Nephron progenitor cell (in vitro differentiated cells): ENCODE data around the gene ANKRD11.

Experiments
- DNase-seq: peaks from one replicate; pipeline ENCODE4 v3.0.0; 2021
- H3K27ac Mint-ChIP-seq: 2 replicates; pipeline ENCODE4 v1.8.0; 2021; ENCODE audit warnings: mild to moderate bottlenecking, moderate library complexity, mixed read lengths
- H3K27me3 Mint-ChIP-seq: 2 replicates; pipeline ENCODE4 v1.8.0; 2021; ENCODE audit warnings: mild to moderate bottlenecking, low read depth, mixed read lengths; ENCODE audit not compliant: poor library complexity
- H3K36me3 Mint-ChIP-seq: 2 replicates; pipeline ENCODE4 v1.8.0; 2021; ENCODE audit warnings: low read depth, mixed read lengths
- H3K4me1 Mint-ChIP-seq: 2 replicates; pipeline ENCODE4 v1.8.0; 2021; ENCODE audit warnings: mixed read lengths
- H3K4me3 Mint-ChIP-seq: 2 replicates; pipeline ENCODE4 v1.8.0; 2021; ENCODE audit warnings: mild to moderate bottlenecking, moderate library complexity, mixed read lengths
- H3K9me3 Mint-ChIP-seq: 2 replicates; pipeline ENCODE4 v1.8.0; 2021; ENCODE audit warnings: mild to moderate bottlenecking, moderate library complexity, mixed read lengths
- CTCF ChIP-seq: fragments of 200-600 bp; sonication (generic); IDR thresholded peaks from 2 replicates; pipeline ENCODE4 v1.5.0; 2021; ENCODE audit warnings: antibody characterized with exemption

ANKRD11 gene

GRCh38 chr16:89275837-89276720 lies 214.3 kb downstream of the ANKRD11 start:
- H3K4me3 Mint-ChIP-seq = no peak overlapping the region
- H3K4me1 Mint-ChIP-seq = peaks cover 5% of the 10 kb centered on the region
- no peak for TF ChIP-seq CTCF
- no peak for DNase-seq
- H3K9me3 Mint-ChIP-seq = no peaks in the 10 kb centered on the region
- H3K36me3 Mint-ChIP-seq = peaks cover 28% of the 10 kb centered on the region
- H3K27me3 Mint-ChIP-seq = peaks cover 6% of the 10 kb centered on the region
- peak overlapping the region; percentile 45 for H3K27ac Mint-ChIP-seq

- no peak for TF ChIP-seq CTCF
- no peak for DNase-seq
These were observed 215.1 kb downstream of the ANKRD11 start for GRCh38 chr16:89275284-89275584.

GRCh38 chr16:89274561-89275283 lies 215.6 kb downstream of the ANKRD11 start:
- Mint-ChIP-seq H3K9me3 (no peaks in the 10 kb centered on the region), H3K4me3 (no peak overlapping the region), H3K4me1 (peaks cover 5% of the 10 kb centered on the region), H3K27ac (no peak overlapping the region), H3K27me3 (peaks cover 6% of the 10 kb centered on the region), H3K36me3 (peaks cover 37% of the 10 kb centered on the region)
- TF ChIP-seq CTCF = no peak
- DNase-seq = no peak

More at GRCh38 chr16:89275284-89275584, 215.1 kb downstream of the ANKRD11 start:
- H3K4me1 Mint-ChIP-seq = peaks cover 5% of the 10 kb centered on the region
- no peak overlapping the region for H3K4me3 Mint-ChIP-seq
- no peaks in the 10 kb centered on the region for H3K9me3 Mint-ChIP-seq
- peaks cover 34% of the 10 kb centered on the region for H3K36me3 Mint-ChIP-seq
- H3K27ac Mint-ChIP-seq = no peak overlapping the region
- peaks cover 6% of the 10 kb centered on the region for H3K27me3 Mint-ChIP-seq

GRCh38 chr16:89273741-89274472 lies 216.5 kb downstream of the ANKRD11 start:
- H3K27ac Mint-ChIP-seq = peak overlapping the region; percentile 82
- H3K36me3 Mint-ChIP-seq = peaks cover 45% of the 10 kb centered on the region
- DNase-seq = no peak
- H3K27me3 Mint-ChIP-seq = peaks cover 6% of the 10 kb centered on the region
- no peaks in the 10 kb centered on the region for H3K9me3 Mint-ChIP-seq
- no peak overlapping the region for H3K4me3 Mint-ChIP-seq
- TF ChIP-seq CTCF = no peak
- H3K4me1 Mint-ChIP-seq = peaks cover 5% of the 10 kb centered on the region

GRCh38 chr16:89272631-89273030 lies 217.7 kb downstream of the ANKRD11 start:
- peaks cover 6% of the 10 kb centered on the region for H3K27me3 Mint-ChIP-seq
- H3K27ac Mint-ChIP-seq = no peak overlapping the region
- H3K4me3 Mint-ChIP-seq = no peak overlapping the region
- H3K4me1 Mint-ChIP-seq = peaks cover 5% of the 10 kb centered on the region
- DNase-seq = no peak
- H3K36me3 Mint-ChIP-seq = peaks cover 47% of the 10 kb centered on the region
- H3K9me3 Mint-ChIP-seq = no peaks in the 10 kb centered on the region
- TF ChIP-seq CTCF = no peak
